ENCODE measurements around the gene RIMS4. TPM values are rescaled to one million over a fixed set of nuclear protein-coding genes. Genes with fewer than 3 reads are reported as not detected.

RIMS4 gene
- total and polyA plus RNA-seq, 2 of the 13 experiments (the other 11 are each of a cell fraction or from before 2014, with no cell fraction given): 0.01 to 0.07 TPM

GRCh38 chr20:44851545-44851944 lies 41.2 kb upstream of the RIMS4 start (continued):
- TF ChIP-seq HES4 (CRISPR knock-in tag; IDR thresholded peaks at IDR 0.05; ENCODE audit: borderline replicate concordance): no peak
- TF ChIP-seq HOXD1 (CRISPR knock-in tag; IDR thresholded peaks at IDR 0.05): no peak
- no peak for TF ChIP-seq GPN1 (CRISPR knock-in tag; IDR thresholded peaks at IDR 0.05; ENCODE audit: borderline replicate concordance)
- TF ChIP-seq ZNF230 (CRISPR knock-in tag; IDR thresholded peaks at IDR 0.05): no peak

DNA sequence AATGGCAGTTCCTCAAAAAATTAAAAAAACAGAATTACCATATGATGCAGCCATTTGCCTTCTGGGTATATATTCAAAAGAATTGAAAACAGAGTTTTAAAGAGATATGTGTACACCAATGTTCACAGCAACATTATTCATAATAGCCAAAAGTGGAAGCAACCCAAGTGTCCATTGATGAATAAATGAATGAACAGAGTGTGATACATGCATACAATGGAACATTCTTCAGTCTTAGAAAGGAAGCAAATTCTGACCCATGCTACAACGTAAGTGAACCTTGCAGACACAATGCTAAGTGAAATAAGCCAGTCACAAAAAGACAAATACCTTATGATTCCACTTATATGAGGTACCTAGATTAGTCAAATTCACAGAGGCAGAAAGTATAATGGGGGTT lies 40.5 kb upstream of the RIMS4 start:
- Histone ChIP-seq H3K4me3 (replicated peaks in 1 of 3; ENCODE audit: insufficient read depth in 1 of 3, low read depth in 2 of 3, low read length in 3 of 3) (no peak overlapping the region), H2AFZ (ENCODE audit: low read length) (no peak overlapping the region), H3K4me1 (ENCODE audit: insufficient read depth, low read length) (peaks cover 6% of the 10 kb centered on the region; the same call in 1 of the 2 replicates), H3K36me3 (replicated peaks in 1 of 2; ENCODE audit: control insufficient read depth in 1 of 2, insufficient read depth in 2 of 2, low read length in 2 of 2) (no peaks in the 10 kb centered on the region), H3K27ac (ENCODE audit: extremely low read length, insufficient read depth, low read length) (no peak overlapping the region), H3K9me3 (ENCODE audit: low read length) (no peaks in the 10 kb centered on the region), H3K27me3 (ENCODE audit: control insufficient read depth in 1 of 2, insufficient read depth in 2 of 2, low read length in 2 of 2) (peaks cover 0 to 10% of the 10 kb centered on the region in 2 experiments; a peak in 1 of 5 replicates), H3K79me2 (ENCODE audit: insufficient read depth, low read length) (no peaks in the 10 kb centered on the region), H3K4me2 (ENCODE audit: low read depth, low read length) (no peak overlapping the region), H3K9ac (ENCODE audit: insufficient read depth, low read depth, low read length) (no peak overlapping the region), H4K20me1 (ENCODE audit: insufficient read depth, low read length) (no peaks in the 10 kb centered on the region)
- FAIRE-seq (no peak), ATAC-seq (no peak), DNase-seq (ENCODE audit: low spot score) (no peak)
- in situ Hi-C loops (cut with HindIII; ENCODE audit: extremely low pct_ligation_motif_present, low pct_unique_long_range_greater_than_20kb): no loop called here
- 5% methylated on average over 1 of the region's 1 CpG for WGBS (ENCODE audit: low lambda C conversion rate)
- no TSS peak for BruUV-seq (replicated peaks)
- ChIA-PET POLR2A (no interaction called here), CTCF (ENCODE audit: low intra/inter-chr PET ratio, low total read pairs) (interaction anchor here (0.9 kb wide), 1 partner anchor 51 kb away, joined by 3 read pairs; no protein-coding TSS in a partner anchor)
- intact Hi-C loops (cut with micrococcal nuclease; ENCODE audit: unreplicated experiment): no loop called here
- TF ChIP-seq ZSCAN31 (CRISPR knock-in tag; IDR thresholded peaks at IDR 0.05; ENCODE audit: low read depth) (no peak), ZNF879 (CRISPR knock-in tag; IDR thresholded peaks at IDR 0.05) (no peak), FOXJ3 (CRISPR knock-in tag; IDR thresholded peaks at IDR 0.05; ENCODE audit: borderline replicate concordance) (no peak), ZNF839 (CRISPR knock-in tag; IDR thresholded peaks at IDR 0.05; ENCODE audit: borderline replicate concordance) (no peak), ZFP1 (CRISPR knock-in tag; IDR thresholded peaks at IDR 0.05) (no peak), SIX1 (CRISPR knock-in tag; IDR thresholded peaks at IDR 0.05; ENCODE audit: borderline replicate concordance) (no peak), ZNF841 (CRISPR knock-in tag; IDR thresholded peaks at IDR 0.05; ENCODE audit: borderline replicate concordance) (no peak), ZNF232 (CRISPR knock-in tag; IDR thresholded peaks at IDR 0.05; ENCODE audit: borderline replicate concordance) (no peak)
- TF ChIP-seq, protein P1, sequence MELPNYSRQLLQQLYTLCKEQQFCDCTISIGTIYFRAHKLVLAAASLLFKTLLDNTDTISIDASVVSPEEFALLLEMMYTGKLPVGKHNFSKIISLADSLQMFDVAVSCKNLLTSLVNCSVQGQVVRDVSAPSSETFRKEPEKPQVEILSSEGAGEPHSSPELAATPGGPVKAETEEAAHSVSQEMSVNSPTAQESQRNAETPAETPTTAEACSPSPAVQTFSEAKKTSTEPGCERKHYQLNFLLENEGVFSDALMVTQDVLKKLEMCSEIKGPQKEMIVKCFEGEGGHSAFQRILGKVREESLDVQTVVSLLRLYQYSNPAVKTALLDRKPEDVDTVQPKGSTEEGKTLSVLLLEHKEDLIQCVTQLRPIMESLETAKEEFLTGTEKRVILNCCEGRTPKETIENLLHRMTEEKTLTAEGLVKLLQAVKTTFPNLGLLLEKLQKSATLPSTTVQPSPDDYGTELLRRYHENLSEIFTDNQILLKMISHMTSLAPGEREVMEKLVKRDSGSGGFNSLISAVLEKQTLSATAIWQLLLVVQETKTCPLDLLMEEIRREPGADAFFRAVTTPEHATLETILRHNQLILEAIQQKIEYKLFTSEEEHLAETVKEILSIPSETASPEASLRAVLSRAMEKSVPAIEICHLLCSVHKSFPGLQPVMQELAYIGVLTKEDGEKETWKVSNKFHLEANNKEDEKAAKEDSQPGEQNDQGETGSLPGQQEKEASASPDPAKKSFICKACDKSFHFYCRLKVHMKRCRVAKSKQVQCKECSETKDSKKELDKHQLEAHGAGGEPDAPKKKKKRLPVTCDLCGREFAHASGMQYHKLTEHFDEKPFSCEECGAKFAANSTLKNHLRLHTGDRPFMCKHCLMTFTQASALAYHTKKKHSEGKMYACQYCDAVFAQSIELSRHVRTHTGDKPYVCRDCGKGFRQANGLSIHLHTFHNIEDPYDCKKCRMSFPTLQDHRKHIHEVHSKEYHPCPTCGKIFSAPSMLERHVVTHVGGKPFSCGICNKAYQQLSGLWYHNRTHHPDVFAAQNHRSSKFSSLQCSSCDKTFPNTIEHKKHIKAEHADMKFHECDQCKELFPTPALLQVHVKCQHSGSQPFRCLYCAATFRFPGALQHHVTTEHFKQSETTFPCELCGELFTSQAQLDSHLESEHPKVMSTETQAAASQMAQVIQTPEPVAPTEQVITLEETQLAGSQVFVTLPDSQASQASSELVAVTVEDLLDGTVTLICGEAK (IDR thresholded peaks at IDR 0.05): no peak
- TF ChIP-seq, protein P1 (CRISPR knock-in tag; IDR thresholded peaks at IDR 0.05): no peak
- TF ChIP-seq, protein P2, sequence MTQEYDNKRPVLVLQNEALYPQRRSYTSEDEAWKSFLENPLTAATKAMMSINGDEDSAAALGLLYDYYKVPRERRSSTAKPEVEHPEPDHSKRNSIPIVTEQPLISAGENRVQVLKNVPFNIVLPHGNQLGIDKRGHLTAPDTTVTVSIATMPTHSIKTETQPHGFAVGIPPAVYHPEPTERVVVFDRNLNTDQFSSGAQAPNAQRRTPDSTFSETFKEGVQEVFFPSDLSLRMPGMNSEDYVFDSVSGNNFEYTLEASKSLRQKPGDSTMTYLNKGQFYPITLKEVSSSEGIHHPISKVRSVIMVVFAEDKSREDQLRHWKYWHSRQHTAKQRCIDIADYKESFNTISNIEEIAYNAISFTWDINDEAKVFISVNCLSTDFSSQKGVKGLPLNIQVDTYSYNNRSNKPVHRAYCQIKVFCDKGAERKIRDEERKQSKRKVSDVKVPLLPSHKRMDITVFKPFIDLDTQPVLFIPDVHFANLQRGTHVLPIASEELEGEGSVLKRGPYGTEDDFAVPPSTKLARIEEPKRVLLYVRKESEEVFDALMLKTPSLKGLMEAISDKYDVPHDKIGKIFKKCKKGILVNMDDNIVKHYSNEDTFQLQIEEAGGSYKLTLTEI (CRISPR knock-in tag; conservative IDR thresholded peaks at IDR 0.05): no peak
